ENCODE data around the gene ELFN1.

Gene ELFN1

DNA sequence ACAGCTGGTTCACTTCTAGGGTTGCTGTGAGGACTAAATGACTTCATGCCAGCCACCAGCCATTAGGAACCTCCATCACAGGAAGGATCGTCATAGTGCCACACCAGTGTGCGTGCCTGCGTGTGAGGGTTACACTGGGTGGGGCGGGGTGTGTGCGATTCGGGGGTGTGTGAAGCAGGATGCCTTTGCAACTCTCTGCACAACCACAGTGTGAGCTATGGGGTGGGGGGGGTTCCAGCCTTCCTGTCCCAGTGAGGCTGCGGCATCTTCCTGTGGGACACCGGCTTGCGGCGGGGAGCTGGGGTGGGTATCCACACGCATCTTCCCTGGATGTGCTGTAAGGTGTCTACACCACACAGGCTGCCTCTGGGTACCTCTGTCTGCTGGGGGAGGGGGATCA, 6.9 kb upstream of the ELFN1 start:
- TF ChIP-seq, protein P1, sequence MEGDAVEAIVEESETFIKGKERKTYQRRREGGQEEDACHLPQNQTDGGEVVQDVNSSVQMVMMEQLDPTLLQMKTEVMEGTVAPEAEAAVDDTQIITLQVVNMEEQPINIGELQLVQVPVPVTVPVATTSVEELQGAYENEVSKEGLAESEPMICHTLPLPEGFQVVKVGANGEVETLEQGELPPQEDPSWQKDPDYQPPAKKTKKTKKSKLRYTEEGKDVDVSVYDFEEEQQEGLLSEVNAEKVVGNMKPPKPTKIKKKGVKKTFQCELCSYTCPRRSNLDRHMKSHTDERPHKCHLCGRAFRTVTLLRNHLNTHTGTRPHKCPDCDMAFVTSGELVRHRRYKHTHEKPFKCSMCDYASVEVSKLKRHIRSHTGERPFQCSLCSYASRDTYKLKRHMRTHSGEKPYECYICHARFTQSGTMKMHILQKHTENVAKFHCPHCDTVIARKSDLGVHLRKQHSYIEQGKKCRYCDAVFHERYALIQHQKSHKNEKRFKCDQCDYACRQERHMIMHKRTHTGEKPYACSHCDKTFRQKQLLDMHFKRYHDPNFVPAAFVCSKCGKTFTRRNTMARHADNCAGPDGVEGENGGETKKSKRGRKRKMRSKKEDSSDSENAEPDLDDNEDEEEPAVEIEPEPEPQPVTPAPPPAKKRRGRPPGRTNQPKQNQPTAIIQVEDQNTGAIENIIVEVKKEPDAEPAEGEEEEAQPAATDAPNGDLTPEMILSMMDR (conservative IDR thresholded peaks at IDR 0.05; ENCODE audit: low read length): no peak
- no peak for DNase-seq (ENCODE audit: low read depth)
- H3K4me3 ChIP-seq (ENCODE audit: low read length): no peak overlapping the region

DNA sequence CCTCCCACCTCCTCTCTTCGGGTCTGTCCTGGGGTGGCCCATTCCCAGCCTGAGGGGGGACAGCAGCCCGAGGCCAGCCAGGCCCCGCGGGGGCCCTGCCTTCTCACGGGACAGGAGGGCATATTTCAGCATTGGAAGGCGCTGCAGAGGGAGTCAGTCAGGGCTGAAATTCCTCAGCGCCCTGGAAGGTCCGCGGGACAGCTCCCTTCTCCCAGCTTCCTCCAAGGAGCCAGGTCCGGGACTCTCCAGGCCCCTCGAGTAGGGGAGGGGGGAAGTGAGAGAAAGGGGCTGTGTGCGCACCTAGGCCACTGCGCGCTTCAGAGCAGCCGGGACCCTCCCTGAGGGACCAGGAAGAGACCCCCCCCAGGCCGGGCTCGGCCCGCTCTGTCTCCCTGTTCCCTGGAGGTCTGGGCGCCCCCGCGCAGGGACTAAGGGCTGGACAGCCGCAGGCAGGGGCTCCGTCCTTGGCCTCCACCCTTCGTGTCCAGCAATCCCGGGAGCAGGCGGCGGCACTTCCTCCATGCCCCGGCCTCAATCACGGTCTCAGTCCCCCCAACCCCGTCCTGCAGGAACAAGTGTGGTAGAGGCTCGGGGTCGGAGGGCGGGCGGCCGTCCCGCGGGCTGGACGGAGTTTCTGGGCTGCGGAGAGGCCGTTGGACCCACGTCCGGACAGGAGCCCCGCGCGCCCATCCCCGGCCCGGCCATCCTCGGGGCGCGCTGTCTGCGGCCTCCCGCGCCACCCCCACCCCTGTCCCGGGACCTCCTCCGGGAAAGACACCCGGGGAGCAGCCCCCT, 6.0 kb upstream of the ELFN1 start:
- no peak overlapping the region for H3K4me3 ChIP-seq (ENCODE audit: low read length)
- TF ChIP-seq, protein P1 (conservative IDR thresholded peaks at IDR 0.05; ENCODE audit: low read length): no peak
- no peak for DNase-seq (ENCODE audit: low read depth)

DNA sequence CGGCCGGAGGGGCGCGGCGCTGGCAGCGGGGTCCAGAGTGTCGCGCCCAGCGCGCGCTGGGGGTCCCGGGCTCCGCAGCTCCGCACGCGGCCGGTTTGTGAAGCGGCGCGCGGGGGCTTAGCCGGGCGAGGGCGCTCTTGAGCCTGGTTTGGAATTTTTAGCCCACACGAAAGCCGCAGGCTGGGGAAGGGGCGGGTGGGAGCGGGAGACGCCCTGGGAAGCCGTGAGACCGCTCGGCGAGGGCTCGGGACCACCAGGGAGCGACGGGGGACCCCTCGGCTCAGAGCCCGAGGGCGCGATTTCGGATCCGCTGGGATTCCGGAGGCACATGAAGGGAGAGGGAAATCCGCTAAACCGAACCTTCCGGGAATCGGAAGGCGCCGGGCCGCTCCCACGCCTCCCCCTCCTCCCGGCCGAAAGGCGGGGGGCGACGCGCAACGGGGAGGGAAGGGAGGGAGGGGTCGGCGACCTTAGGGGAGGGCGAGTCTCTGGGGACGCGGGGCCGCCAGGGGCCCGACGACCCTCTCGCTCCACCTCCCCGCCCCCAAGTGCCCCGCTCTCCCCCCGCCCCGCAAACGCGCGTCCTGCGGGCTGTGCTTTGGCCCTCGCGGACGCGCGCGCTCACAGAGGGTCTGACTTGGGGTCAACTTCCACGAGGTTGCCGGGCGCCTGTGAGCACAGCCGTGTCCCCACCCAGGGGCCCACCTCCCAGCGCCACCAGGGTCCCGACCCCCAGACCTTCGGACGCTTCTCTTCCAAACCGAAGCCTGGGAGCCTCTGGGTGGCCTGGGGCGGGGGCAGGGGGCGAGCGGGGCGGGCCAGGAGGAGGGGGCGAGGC, 5.1 kb upstream of the ELFN1 start:
- peak overlapping the region; percentile 68 for H3K4me3 ChIP-seq (ENCODE audit: low read length)
- TF ChIP-seq, protein P1 (conservative IDR thresholded peaks at IDR 0.05; ENCODE audit: low read length): peak; percentile 67
- DNase-seq (ENCODE audit: low read depth): peak; percentile 46

DNA sequence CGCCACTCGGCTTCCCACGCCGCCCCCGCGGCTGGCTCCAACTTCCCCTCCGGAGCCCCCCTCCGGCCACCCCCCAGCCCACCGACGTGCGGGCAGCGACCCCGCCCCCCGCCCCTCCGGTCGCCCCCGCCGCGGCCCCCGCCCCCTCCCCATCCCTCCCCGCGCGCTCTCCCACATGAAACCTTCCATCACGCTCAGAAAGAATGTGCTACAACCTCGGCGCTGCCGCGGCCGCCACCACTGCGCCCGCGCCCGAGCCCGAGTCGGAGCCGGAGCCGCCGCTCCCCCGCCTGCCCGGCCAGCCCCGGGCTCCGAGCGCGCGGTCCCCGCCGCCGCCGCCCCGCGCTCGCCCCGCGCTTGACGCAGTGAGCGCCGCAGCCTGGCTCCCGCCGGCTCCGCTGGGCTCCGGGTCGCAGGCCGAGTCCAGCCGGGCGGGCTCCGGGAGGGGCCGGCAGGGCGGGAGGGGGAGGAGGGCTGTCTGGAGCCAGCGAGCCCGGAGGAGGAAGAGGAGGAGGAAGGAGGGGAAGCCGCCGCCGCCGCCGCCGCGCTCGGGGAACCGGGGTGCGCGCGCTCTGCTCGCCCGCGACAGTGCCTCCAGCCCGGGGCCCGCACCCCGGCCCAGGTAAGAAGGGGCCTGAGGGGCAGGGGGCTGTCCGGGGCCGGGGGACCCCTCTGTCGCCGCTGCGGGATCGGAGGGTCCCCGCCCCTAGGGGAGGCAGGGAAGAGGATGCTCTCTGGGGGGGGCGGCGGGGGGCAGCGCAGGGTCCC, 4.3 kb upstream of the ELFN1 start:
- peak; percentile 33 for DNase-seq (ENCODE audit: low read depth)
- TF ChIP-seq, protein P1 (conservative IDR thresholded peaks at IDR 0.05; ENCODE audit: low read length): no peak
- peak overlapping the region; percentile 68 for H3K4me3 ChIP-seq (ENCODE audit: low read length)

DNA sequence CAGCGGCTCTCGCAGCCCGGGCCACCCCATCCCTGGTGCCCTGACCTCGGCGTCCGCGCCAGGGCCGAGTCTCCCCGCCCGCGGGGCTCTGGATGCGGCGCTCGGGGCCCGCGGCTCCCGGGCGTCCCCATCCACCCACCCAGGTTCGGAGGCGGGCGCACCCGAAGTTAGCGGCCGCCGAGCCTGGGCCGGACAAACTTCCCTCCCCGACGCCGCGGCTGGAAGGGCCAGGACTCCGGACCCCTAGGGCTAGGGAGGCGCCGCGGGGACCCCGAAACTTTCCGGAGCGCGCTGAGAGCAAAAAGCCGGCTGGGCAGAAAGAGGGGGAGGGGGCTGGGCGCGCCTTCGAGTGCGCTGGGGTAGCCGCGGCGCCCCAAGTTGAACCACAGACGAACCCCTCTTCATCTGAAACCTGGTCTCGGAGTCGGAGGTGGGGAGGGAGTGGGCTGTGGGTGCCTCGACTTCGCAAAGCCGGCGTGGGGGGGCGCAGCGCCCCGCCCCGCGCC, 3.7 kb upstream of the ELFN1 start:
- H3K4me3 ChIP-seq (ENCODE audit: low read length): peak overlapping the region; percentile 53
- no peak for DNase-seq (ENCODE audit: low read depth)

DNA sequence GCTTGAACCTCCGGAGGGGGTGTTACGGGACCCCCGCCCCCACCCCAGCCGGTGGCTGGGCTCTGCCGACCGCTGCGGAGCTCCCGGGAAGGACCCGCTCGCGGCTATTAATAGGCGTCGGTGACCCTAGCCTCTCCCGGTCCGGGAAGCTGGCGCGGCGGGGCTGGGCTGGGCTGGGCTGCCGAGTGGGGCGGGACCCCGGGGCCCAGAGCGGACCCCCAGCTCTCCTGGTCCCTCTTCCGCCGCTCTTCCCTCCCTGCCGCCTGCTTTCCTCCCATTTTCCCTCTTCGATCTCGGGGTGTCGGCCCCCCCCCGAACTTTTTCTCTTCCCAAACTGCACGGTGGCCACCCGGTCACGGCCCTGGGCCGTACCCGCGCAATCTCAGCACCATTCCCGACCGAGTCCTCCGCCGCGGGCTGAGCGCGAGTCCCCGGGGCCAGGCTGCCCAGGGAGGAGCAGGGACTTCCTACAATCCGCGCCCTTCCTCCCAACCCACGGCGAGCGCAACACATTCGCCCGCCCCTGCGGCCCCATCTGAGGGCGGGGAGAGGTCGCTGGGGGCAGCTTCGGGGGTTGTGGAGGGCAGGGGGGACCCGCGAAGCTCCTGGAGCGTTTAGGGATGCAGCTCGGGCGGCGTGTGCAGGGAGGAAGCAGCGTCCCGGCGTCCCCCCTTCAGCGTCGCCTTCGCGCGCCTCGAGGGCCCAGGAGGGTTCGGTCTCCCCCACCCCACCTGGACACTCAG, 3.1 kb upstream of the ELFN1 start:
- H3K4me3 ChIP-seq (ENCODE audit: low read length): peak overlapping the region; percentile 53
- no peak for DNase-seq (ENCODE audit: low read depth)
- TF ChIP-seq, protein P1 (conservative IDR thresholded peaks at IDR 0.05; ENCODE audit: low read length): no peak

More for the DNA sequence above, 3.7 kb upstream of the ELFN1 start:
- TF ChIP-seq, protein P1 (conservative IDR thresholded peaks at IDR 0.05; ENCODE audit: low read length): no peak

All from AG10803 (cell line).